Coronary artery (tissue), 2 donors: ENCODE results near the gene GSTT2B.

Experiments used
- DNase-seq: peaks from one replicate; pipeline ENCODE4 v3.0.0-alpha.2; 2017; ENCODE audit warnings: low spot score
- H3K27ac ChIP-seq, 2 donors: fragments of 200-600 bp; sonication (generic); one replicate each; pipeline ENCODE4 v1.5.1; 2016 to 2019
- H3K4me3 ChIP-seq: fragments of 200-600 bp; sonication (generic); 2 replicates; pipeline ENCODE4 v1.5.1; 2016; ENCODE audit warnings: mild to moderate bottlenecking, moderate library complexity
- CTCF ChIP-seq: fragments of 200-600 bp; sonication (generic); IDR thresholded peaks from one replicate; pipeline ENCODE4 v1.5.1; 2019; ENCODE audit warnings: antibody characterized with exemption

The GSTT2B gene

GRCh38 chr22:23915290-23915689 lies 45.7 kb downstream of the GSTT2B start:
- TF ChIP-seq CTCF, result no peak
- Histone ChIP-seq H3K4me3 (no peak overlapping the region), H3K27ac (no peak overlapping the region)
- DNase-seq, result no peak

GRCh38 chr22:23913661-23914353 lies 47.2 kb downstream of the GSTT2B start:
- peak; percentile 100 for DNase-seq
- peak overlapping the region; percentile 74 for H3K4me3 ChIP-seq
- no peak for TF ChIP-seq CTCF
- peak overlapping the region; percentile 77 to 91 for H3K27ac ChIP-seq

GRCh38 chr22:23913306-23913660 lies 47.7 kb downstream of the GSTT2B start:
- Histone ChIP-seq H3K4me3 (peak overlapping the region; percentile 74), H3K27ac (peak overlapping the region; percentile 77 to 91)
- no peak for DNase-seq
- TF ChIP-seq CTCF, result no peak

- TF ChIP-seq CTCF, result no peak
- no peak overlapping the region for H3K27ac ChIP-seq
- no peak for DNase-seq
Measured at GRCh38 chr22:23912293-23912903, 48.6 kb downstream of the GSTT2B start.

GRCh38 chr22:23911318-23911980 lies 49.5 kb downstream of the GSTT2B start:
- no peak for DNase-seq
- Histone ChIP-seq H3K27ac (no peak overlapping the region), H3K4me3 (no peak overlapping the region)
- TF ChIP-seq CTCF, result no peak

More at GRCh38 chr22:23912293-23912903, 48.6 kb downstream of the GSTT2B start:
- no peak overlapping the region for H3K4me3 ChIP-seq

- no peak for DNase-seq
- Histone ChIP-seq H3K27ac (no peak overlapping the region), H3K4me3 (no peak overlapping the region)
- no peak for TF ChIP-seq CTCF
Measured at GRCh38 chr22:23910496-23911190, 50.4 kb downstream of the GSTT2B start.
